ENCODE data around the gene HOXA11. TPM values are rescaled to one million over a fixed set of nuclear protein-coding genes. Genes with fewer than 3 reads are reported as not detected.

The HOXA11 gene
- total RNA-seq, 1 donor from 2014 or later = not detected

GRCh38 chr7:27189295-27189996 is 4.4 kb upstream of the HOXA11 start:
- Histone ChIP-seq H3K36me3 (ENCODE audit: control insufficient read depth, insufficient read depth, low read length) (no peaks in the 10 kb centered on the region), H3K4me3 (ENCODE audit: low read depth, low read length) (no peak overlapping the region), H3K27me3 (ENCODE audit: control insufficient read depth, insufficient read depth, low read length) (peaks cover 89% of the 10 kb centered on the region)
- DNase-seq (ENCODE audit: low read depth) (no peak), FAIRE-seq (no peak)
- no peak for TF ChIP-seq CTCF (IDR thresholded peaks at IDR 0.05; ENCODE audit: insufficient read depth, low read length, severe bottlenecking)

- no peak for FAIRE-seq
- Histone ChIP-seq H3K4me3 (ENCODE audit: low read depth, low read length) (no peak overlapping the region), H3K36me3 (ENCODE audit: control insufficient read depth, insufficient read depth, low read length) (no peaks in the 10 kb centered on the region), H3K27me3 (ENCODE audit: control insufficient read depth, insufficient read depth, low read length) (peaks cover 89% of the 10 kb centered on the region)
- DNase-seq (ENCODE audit: low read depth) = no peak
- no peak for TF ChIP-seq CTCF (IDR thresholded peaks at IDR 0.05; ENCODE audit: insufficient read depth, low read length, severe bottlenecking)
Measured at GRCh38 chr7:27188386-27189294, 3.6 kb upstream of the HOXA11 start.

- TF ChIP-seq CTCF (IDR thresholded peaks at IDR 0.05; ENCODE audit: insufficient read depth, low read length, severe bottlenecking) = no peak
- H3K36me3 ChIP-seq (ENCODE audit: control insufficient read depth, insufficient read depth, low read length) = no peaks in the 10 kb centered on the region
- H3K27me3 ChIP-seq (ENCODE audit: control insufficient read depth, insufficient read depth, low read length) = peaks cover 90% of the 10 kb centered on the region
- DNase-seq (ENCODE audit: low read depth) (no peak), FAIRE-seq (no peak)
- no peak overlapping the region for H3K4me3 ChIP-seq (ENCODE audit: low read depth, low read length)
Measured at GRCh38 chr7:27187475-27188385, 2.7 kb upstream of the HOXA11 start.

- DNase-seq (ENCODE audit: low read depth) = no peak
- FAIRE-seq = no peak
- H3K36me3 ChIP-seq (ENCODE audit: control insufficient read depth, insufficient read depth, low read length) = no peaks in the 10 kb centered on the region
- no peak for TF ChIP-seq CTCF (IDR thresholded peaks at IDR 0.05; ENCODE audit: insufficient read depth, low read length, severe bottlenecking)
- H3K27me3 ChIP-seq (ENCODE audit: control insufficient read depth, insufficient read depth, low read length) = peaks cover 92% of the 10 kb centered on the region
- H3K4me3 ChIP-seq (ENCODE audit: low read depth, low read length) = no peak overlapping the region
Measured at GRCh38 chr7:27186668-27187474, 1.8 kb upstream of the HOXA11 start.

All from bronchial epithelial cell (primary cell).